OCI-M1 (cell line): ENCODE measurements around the gene GEMIN7.

Experiments
- DNase-seq: peaks from one replicate; lab custom pipeline; 2025; lab: John Stamatoyannopoulos, UW

Gene GEMIN7

DNA sequence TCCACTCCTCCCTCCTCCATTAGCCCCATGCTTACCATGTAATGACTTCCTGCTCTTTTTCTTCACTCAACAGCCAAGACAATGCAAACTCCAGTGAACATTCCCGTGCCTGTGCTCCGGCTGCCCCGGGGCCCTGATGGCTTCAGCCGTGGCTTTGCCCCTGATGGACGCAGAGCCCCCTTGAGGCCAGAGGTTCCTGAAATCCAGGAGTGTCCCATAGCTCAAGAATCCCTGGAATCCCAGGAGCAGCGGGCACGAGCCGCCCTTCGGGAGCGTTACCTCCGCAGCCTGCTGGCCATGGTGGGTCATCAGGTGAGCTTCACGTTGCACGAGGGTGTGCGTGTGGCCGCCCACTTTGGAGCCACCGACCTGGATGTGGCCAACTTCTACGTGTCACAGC lies 11.0 kb downstream of the GEMIN7 start:
- DNase-seq = no peak

GRCh38 chr19:45090606-45091005 lies 11.5 kb downstream of the GEMIN7 start:
- no peak for DNase-seq

DNA sequence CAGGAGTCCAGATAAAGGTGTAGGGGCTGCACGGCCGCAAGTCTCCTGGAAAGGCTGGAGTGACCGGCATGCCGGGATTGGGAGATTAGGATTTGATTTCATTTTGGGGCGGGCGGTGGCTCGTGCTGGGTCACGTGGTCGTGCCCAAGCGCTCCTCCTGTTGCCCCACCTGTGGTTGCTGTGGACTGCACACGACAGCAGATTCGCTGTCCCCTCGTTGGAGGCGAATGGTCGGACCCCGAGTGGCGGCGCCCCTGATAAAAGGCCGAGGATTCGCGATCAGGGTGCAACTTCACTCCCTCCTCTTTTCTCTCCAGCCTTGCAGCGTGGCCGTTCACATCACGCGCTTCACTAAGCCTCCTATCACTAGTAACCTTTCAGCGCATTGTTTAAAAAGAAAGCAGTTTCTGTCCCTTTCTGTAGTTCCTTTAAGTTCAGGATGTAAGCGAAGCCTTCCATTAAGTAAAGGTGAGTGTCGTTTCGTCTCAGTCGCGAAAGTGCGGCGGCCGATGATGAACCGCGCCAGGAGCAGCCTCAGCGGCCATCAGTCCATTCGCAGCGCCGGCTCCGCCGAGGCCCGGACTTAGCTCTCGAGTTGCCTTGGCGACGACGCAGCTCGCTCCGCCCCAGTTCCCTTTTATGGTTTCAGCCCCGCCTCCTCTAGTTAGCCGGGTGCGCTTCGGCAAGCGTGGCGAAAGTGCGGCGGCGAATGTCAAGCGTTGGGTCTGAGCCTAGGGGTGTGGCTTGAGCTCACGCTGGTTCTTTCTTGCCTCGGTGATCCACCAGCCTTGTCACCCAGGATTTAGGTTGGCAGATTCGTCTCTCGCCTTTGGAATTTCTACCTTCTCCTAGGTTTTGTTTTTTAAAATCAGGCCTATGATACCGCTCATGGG lies 12.2 kb downstream of the GEMIN7 start:
- no peak for DNase-seq

DNA sequence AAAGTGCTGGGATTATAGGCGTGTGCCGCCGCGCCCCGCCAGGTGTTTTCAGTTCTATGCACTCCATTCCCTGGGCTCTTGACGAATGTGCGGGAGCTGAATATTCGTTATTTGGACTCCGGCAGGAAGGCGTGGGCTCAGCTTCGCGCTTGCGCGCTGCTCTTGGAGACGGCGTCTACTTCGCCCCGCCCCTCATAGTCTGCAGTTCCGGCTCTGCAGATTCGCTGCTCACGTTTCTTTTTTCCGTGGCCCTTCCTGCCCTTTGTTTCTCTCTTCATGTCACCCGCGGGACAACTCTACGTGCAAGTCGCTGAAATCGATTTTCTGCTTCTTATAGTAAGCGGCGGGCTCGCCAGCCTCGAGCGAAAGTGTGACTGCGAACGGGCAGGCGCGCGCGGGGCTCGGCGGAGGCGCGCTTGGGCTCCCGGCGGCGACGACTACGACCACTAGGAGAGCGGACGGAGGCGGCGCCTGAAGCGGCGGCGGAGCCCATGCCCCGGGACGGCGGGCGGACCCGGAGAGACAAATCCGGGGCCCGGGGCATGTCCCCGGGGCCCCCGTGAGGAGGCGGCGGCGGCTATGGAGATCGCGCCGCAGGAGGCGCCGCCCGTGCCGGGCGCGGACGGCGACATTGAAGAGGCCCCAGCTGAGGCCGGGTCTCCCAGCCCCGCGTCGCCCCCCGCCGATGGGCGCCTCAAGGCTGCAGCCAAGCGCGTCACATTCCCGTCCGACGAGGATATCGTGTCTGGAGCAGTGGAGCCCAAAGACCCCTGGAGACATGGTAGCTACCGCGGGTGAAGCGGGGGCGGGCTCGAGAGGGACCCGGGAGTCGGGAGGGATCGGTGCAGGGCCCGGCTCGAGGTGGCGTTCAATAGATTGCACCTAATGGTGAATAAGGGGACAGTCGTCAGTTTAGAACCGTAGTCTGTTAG lies 14.0 kb downstream of the GEMIN7 start, which contains the start of gene PPP1R37:
TSS of gene PPP1R37 (plus strand) at position 433 of the 932 bp plus-strand sequence. CDS start at position 580, 147 bp downstream.
- peak; percentile 96 for DNase-seq

DNA sequence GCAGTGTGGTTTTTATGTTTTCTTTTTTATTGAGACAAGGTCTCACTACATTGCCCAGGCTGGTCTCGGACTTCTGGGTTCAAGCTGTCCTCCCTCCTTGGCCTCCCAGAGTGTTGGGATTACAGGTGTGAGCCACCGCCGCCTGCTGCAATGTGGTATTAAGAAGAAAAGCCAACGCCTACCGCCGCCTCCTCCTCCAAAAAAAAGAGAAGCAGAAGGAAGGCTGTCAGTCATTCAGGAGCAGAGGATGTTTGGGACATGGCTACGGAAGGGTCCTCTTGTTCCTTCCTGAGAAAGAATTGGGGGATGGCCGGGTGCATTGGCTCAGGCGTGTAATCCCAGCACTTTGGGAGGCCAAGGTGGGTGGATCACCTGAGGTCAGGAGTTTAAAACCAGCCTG lies 15.1 kb downstream of the GEMIN7 start:
- DNase-seq = no peak

- no peak for DNase-seq
These were observed 15.6 kb downstream of the GEMIN7 start for GRCh38 chr19:45094707-45095106.

DNA sequence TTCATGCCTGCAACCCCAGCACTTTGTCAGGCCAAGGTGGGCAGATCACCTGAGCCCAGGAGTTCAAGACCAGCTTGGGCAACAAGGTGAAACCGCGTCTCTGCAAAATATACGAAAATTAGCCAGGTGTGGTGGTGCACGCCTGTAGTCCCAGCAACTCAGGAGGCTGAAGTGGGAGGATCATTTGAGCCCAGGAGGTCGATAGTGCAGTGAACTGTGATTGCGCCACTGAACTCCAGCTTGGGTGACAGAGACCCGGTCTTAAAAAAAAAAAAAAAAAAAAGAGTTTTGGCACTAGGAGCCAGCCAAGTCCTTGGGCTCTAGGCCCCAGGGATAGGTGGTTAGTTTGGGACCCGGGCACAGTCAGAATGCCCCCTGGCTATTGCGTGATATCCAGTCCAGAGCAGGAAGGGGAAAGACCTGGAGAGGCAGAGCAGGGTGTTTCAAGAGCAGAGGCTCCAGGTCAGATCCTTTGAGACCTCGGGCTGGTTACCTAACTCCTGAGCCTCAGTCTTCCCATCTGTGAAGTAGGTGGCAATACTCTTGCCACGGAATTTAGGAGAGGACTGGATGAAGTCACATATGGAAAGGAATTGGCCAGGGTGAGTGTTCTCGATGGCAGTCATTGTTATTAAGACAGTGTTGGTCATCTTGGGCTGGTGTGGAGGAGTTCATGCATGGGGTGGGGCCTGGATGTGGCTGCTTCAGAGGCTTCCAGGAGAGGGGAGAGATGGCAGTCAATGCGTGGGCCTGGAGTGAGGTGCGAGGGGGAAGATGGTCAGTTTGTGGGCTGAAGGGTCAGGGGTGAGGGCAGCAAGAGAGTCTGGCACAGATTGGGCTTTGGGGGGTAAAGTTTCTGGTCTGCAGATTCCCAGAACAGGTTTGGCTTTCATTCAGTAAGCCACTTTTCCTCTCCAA lies 16.7 kb downstream of the GEMIN7 start:
- no peak for DNase-seq

DNA sequence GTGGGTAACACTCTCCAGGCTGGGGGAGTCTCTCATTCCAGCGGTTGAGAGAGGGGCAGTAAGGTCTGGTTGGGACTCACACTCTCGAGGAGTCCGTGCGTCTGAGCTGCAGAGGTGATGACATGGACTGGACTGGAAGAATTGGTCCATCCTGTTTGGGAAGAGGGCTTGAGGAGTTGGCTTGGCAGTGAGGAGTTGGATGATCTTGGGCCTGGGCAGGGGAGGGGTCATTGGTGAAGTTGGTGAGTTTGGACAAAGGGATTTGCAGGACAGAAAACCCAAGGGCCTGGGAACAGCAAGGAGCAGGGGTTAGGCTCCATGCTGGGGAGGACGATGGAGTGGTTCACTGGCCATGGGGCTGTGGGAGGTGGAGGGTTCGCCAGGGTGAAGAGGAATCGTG lies 17.6 kb downstream of the GEMIN7 start:
- no peak for DNase-seq

- no peak for DNase-seq
These were observed 18.4 kb downstream of the GEMIN7 start for GRCh38 chr19:45097450-45097775.

GRCh38 chr19:45097776-45098520 lies 18.9 kb downstream of the GEMIN7 start:
- peak; percentile 87 for DNase-seq

- DNase-seq = no peak
These were observed 19.7 kb downstream of the GEMIN7 start for GRCh38 chr19:45098521-45099466.

GRCh38 chr19:45099467-45100191 lies 20.6 kb downstream of the GEMIN7 start:
- no peak for DNase-seq

DNA sequence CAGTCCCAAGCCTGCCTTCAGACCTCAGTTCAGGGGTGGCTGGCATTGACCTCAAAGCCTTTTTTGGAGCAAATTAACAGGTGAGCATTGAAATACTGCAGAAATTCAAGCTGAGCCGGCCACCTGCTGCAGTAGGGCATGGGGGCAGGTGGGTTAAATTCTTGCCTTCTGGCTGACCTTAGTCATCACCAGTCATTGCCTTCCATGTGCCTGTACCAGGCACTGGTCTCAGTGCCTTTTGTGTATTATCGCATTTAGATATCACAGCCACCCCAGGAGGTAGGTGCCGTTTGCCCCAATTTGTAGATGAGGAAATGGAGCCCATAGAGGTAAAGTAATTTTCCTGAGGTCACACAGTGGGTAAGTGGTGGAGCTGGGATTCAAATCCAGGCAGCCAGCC lies 21.1 kb downstream of the GEMIN7 start:
- no peak for DNase-seq

DNA sequence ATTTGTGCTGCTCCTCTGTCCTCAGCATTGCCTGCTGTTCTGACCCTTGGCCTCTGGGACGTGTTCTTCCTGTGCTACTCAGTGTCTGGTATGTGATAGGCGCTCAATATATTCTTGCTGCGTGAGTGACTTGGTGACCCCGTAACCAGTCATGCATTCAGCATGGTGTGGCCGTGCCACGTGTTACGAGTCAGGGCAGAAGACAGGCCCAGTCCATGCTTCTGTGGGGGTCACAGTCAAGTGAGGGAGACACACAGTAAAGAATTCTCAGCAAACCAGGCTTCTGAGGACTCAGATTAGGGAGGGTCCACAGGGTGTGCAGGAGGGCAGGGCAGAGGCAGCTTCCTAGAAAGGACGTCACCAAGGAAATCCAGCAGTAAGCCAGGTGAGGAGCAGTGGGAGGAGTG lies 21.8 kb downstream of the GEMIN7 start:
- DNase-seq = no peak

- DNase-seq = no peak
These were observed 22.7 kb downstream of the GEMIN7 start for GRCh38 chr19:45101806-45102205.

DNA sequence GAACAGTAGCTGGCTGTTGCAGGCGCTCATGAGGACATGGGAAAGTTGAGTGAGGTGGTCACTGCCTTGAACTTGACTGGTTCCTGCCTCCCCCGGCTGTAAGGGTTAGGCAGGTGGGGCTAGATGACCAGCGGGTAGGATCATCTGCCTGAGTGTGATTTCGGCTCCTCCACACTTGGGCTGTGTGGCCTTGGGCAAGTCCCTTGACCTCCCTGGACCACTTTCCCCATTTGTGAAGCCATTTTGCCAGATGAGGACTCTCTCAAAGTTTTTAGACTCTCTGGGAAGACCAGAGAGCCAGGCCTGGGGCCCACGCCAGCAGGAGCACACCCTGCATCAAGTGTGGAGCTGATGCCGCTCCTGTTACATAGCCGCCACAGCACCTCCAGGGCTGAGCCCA lies 23.4 kb downstream of the GEMIN7 start:
- no peak for DNase-seq

GRCh38 chr19:45103156-45103507 lies 24.1 kb downstream of the GEMIN7 start:
- no peak for DNase-seq

DNA sequence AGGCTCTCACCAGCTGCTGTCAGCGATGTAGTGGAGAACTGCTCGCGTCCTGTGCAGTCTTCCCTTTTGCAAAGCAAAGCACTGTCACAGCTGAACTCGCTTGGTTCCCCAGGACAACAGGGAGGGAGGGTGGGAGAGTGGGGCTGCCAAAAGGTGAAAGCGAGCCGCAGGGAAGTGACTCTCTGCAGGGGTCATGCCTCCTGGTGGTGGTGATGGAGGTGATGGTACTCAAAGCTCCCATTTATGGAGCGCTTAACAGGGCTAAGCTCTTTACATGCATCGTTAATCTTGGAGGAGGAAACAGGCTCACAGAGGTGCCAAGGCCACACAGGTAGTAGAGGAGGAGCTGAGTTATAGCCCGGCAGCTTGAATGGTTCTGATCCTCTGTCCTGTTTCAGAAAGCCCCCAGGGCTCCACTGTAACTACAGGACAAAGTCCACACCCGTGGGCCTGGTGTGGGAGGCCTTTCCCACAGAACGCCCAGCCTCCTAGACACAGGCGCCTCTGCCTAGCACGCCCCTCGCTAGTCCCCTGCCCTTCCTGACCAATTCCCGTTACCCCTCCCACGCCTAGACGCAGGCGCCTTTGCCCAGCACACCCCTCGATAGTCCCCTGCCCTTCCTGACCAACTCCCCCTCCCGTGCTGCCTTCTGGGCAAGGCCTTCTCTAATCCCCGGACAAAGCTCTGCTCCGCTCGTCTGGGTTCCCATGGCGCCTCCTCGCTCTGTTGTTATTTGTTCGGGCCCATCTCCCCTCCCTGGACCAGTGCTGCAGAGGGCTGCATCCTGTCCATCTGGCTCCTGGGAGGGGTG lies 24.7 kb downstream of the GEMIN7 start:
- DNase-seq = no peak
